Activated T-cell treated with anti-CD3 and anti-CD28 coated beads, Interleukin-2, amount 50 U/mL, for 24 hours (primary cell): ENCODE measurements around the gene MACROD2.

Experiments
- DNase-seq: peaks from one replicate; pipeline ENCODE4 v3.0.0-alpha.2; 2020
- H3K27ac Mint-ChIP-seq: 2 replicates; pipeline ENCODE4 v1.8.0; 2020; ENCODE audit warnings: mild to moderate bottlenecking, mixed read lengths
- H3K27me3 Mint-ChIP-seq: 2 replicates; pipeline ENCODE4 v1.8.0; 2020; ENCODE audit warnings: mixed read lengths
- H3K36me3 Mint-ChIP-seq: 2 replicates; pipeline ENCODE4 v1.8.0; 2020; ENCODE audit warnings: low read depth, mixed read lengths
- H3K4me1 Mint-ChIP-seq: 2 replicates; pipeline ENCODE4 v1.8.0; 2020; ENCODE audit warnings: low read depth, mixed read lengths
- H3K4me3 Mint-ChIP-seq: 2 replicates; pipeline ENCODE4 v1.8.0; 2020; ENCODE audit warnings: mild to moderate bottlenecking, moderate library complexity, mixed read lengths
- H3K9me3 Mint-ChIP-seq: 2 replicates; pipeline ENCODE4 v1.8.0; 2020; ENCODE audit warnings: mixed read lengths

Gene MACROD2

DNA sequence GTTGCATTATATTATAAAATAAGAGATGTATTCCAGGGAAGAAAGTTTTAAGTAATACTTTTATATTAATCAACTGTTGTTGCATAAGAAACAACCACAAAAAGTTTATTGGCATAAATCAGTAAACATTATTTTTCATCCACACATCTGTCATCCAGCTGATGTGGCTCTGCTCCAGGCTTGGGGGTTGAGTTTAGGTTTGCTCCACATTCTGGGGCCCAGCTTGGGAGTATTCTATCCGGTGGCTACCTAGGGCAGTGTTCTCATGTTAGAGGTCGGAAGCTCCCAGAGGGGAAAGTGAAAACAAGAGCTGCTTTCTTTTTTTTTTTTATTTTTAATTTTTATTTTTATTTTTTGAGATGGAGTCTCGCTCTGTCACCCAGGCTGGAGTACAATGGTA is 1070.5 kb downstream of the MACROD2 start:
- no peak overlapping the region for H3K4me3 Mint-ChIP-seq
- H3K4me1 Mint-ChIP-seq, result no peaks in the 10 kb centered on the region
- H3K27ac Mint-ChIP-seq, result no peak overlapping the region
- H3K9me3 Mint-ChIP-seq, result peaks cover 4% of the 10 kb centered on the region
- H3K27me3 Mint-ChIP-seq, result no peaks in the 10 kb centered on the region
- DNase-seq, result no peak
- no peaks in the 10 kb centered on the region for H3K36me3 Mint-ChIP-seq

DNA sequence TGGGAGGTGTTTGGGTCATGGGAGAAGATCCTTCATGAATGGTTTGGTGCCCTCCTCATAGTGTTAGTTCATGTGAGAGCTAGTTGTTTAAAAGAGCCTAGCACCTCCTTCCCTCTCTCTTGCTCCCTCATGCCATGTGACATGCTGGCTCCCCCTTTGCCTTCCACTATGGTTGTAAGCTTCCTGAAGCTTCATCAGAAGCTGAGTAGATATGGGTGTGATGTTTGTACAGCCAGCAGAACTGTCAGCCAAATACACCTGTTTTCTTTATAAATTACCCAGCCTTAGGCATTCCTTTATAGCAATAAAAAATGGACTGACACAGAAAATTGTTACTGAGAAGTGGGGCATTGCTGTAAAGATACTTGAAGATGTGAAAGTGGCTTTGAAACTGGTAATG is 1073.2 kb downstream of the MACROD2 start:
- Mint-ChIP-seq H3K4me1 (no peaks in the 10 kb centered on the region), H3K27ac (no peak overlapping the region), H3K36me3 (no peaks in the 10 kb centered on the region), H3K4me3 (no peak overlapping the region), H3K27me3 (no peaks in the 10 kb centered on the region), H3K9me3 (peaks cover 5% of the 10 kb centered on the region)
- DNase-seq, result no peak

DNA sequence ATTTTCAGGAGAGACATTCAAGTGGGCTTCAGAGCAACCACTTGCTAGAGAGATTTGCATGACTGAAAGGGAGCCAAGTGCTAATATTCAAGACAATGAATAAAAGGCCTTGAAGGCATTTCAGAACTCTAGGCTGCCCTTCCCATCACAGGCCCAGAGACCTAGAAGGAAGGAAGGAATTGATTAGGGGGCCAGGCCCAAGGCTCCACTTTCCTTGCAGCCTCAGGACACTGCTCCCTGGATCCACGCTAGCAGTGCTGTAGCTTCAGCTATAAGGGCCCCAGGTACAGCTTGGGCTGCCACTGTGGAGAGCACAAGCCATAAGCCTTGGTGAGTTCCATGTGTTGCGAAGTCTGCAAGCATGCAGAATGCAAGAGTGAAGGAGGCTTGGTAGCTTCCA is 1074.0 kb downstream of the MACROD2 start:
- no peaks in the 10 kb centered on the region for H3K4me1 Mint-ChIP-seq
- no peak overlapping the region for H3K4me3 Mint-ChIP-seq
- H3K36me3 Mint-ChIP-seq, result no peaks in the 10 kb centered on the region
- H3K27me3 Mint-ChIP-seq, result no peaks in the 10 kb centered on the region
- no peak for DNase-seq
- H3K9me3 Mint-ChIP-seq, result peaks cover 5% of the 10 kb centered on the region
- no peak overlapping the region for H3K27ac Mint-ChIP-seq

DNA sequence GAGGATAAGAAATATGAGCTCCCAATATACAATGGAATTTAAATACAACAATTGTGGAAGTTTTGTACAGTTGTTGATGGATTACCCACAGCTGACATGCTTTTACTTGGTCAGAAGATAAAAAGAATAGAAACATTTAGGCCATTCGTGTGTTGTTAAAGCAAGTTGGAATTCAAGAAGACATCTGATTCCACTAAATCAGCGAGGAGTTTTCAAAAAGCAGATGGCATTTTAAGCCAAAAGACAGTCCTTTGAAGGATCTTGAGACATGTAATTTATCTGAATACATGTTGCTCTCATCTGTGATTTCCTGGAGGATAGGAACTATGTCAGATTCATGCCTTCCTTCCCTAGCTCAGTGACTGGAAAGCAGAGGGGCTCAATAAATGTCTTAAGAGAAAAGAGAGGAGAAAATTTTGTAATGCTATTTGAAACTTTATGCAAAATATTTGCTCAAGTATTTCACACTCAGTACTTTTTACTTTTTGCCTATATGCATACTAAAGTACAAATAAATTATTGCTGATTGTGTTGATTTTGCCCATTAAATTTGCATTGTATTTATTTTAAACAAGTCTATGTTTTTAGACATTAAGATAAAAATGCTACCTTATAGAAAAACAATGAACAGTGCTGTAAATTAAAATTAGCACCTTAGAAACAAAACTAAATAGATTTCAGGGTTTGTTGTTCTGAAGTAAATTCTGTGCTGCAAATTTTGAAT is 1075.9 kb downstream of the MACROD2 start:
- Mint-ChIP-seq H3K4me1 (no peaks in the 10 kb centered on the region), H3K27me3 (no peaks in the 10 kb centered on the region), H3K27ac (no peak overlapping the region), H3K4me3 (no peak overlapping the region), H3K9me3 (peaks cover 6% of the 10 kb centered on the region), H3K36me3 (no peaks in the 10 kb centered on the region)
- DNase-seq, result no peak

GRCh38 chr20:15072316-15072715 is 1077.0 kb downstream of the MACROD2 start:
- no peak for DNase-seq
- H3K27me3 Mint-ChIP-seq, result no peaks in the 10 kb centered on the region
- H3K4me3 Mint-ChIP-seq, result no peak overlapping the region
- peaks cover 6% of the 10 kb centered on the region for H3K9me3 Mint-ChIP-seq
- no peaks in the 10 kb centered on the region for H3K36me3 Mint-ChIP-seq
- H3K27ac Mint-ChIP-seq, result no peak overlapping the region
- no peaks in the 10 kb centered on the region for H3K4me1 Mint-ChIP-seq

DNA sequence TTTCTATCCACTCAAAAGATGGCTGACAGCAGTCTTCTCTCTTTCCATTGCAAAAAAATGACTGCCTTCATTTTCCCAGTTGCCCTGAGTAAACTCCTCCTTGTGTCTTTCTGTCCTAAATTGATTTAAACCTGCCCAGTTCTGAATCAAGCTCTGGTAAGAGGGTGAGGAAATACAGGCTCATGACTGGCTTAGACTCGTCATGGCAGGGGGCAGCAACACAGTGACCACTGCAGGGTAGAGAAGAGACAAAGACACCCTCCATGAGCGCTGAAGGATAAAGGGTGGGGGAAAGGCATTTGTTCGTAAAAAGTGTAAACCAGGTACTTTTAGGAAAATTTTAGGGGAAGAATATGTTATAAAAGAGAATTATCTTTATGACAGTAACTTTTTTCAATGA is 1080.3 kb downstream of the MACROD2 start:
- Mint-ChIP-seq H3K27ac (no peak overlapping the region), H3K27me3 (no peaks in the 10 kb centered on the region), H3K4me1 (no peaks in the 10 kb centered on the region), H3K4me3 (no peak overlapping the region), H3K9me3 (peaks cover 6% of the 10 kb centered on the region), H3K36me3 (no peaks in the 10 kb centered on the region)
- no peak for DNase-seq

DNA sequence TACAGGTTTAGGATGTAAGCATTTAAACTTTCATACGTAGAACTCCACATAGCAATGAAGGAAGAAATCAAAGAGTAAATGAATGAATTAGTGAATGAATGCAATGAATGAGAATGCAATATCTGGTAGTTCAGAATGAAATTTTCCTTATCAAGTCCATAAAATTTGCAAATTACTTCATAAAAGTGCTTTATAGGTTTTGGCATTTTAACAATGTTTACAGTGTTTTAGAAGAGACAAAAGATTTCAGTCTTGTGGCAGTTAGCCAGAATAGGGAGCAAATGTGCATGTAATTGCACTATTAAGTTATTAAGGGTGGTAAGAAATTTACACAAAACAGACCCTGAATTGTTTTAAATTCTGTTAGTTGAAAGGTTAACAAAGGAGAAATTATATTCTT is 1081.5 kb downstream of the MACROD2 start:
- Mint-ChIP-seq H3K4me1 (no peaks in the 10 kb centered on the region), H3K27me3 (no peaks in the 10 kb centered on the region), H3K36me3 (no peaks in the 10 kb centered on the region), H3K27ac (no peak overlapping the region), H3K4me3 (no peak overlapping the region), H3K9me3 (peaks cover 2% of the 10 kb centered on the region)
- no peak for DNase-seq

GRCh38 chr20:15077733-15078250 is 1082.5 kb downstream of the MACROD2 start:
- Mint-ChIP-seq H3K4me1 (no peaks in the 10 kb centered on the region), H3K9me3 (peaks cover 2% of the 10 kb centered on the region), H3K27ac (no peak overlapping the region), H3K27me3 (no peaks in the 10 kb centered on the region), H3K4me3 (no peak overlapping the region), H3K36me3 (no peaks in the 10 kb centered on the region)
- DNase-seq, result no peak

DNA sequence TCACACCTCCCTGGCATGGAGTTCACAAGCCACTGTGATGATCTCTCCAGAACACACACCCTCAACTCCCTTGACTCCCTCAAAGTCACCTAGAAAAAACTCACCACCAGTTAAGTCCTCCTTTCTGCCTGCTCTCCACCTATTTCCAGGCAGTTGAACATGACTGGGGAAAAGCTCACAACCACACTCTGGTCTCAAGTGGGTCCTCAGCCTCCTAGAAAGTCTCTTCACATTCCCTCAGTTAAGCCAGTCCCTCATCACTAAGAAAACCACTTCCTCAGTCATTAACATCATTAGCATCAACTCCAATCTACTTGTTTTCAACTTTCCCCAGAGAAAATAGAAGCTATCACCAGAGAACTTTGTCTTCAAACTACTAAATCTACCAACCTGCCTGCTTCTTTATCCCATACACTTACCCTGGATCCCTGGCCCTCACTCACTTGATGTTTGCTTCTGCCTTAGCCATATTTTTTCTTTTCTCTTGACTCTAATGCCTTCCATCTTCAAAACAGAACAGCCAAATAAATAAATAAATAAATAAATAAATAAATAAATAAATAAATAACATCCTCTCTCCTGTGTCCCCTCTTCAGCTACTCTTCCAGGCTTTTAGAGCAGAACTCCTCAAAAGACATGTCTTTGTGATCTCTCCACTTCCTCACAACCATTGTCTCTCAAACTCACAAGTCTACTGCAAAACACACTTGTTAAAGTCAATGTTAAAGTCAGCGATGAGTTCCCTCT is 1084.5 kb downstream of the MACROD2 start:
- Mint-ChIP-seq H3K4me1 (no peaks in the 10 kb centered on the region), H3K27ac (no peak overlapping the region), H3K9me3 (peaks cover 2% of the 10 kb centered on the region), H3K36me3 (no peaks in the 10 kb centered on the region), H3K27me3 (no peaks in the 10 kb centered on the region), H3K4me3 (no peak overlapping the region)
- DNase-seq, result no peak

DNA sequence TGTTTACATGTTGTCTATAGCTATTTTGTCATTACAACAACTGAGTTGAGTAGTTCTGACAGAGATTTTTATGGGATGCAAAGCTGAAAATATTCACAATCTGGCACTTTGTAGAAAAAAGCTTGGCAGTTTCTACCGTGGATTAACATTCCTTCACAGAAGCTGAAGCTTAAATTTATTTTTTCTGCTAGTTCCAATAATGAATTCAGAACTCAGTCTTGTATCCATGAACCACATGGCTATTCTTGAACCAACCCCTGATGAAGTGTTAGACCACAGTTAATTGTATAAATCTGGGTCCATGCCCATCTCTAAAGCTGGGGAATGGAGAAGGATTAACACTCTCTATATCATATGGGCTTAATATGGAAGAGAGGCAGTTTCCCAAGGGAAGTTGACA is 1085.9 kb downstream of the MACROD2 start:
- no peak for DNase-seq
- no peaks in the 10 kb centered on the region for H3K4me1 Mint-ChIP-seq
- no peaks in the 10 kb centered on the region for H3K36me3 Mint-ChIP-seq
- H3K9me3 Mint-ChIP-seq, result no peaks in the 10 kb centered on the region
- H3K27ac Mint-ChIP-seq, result no peak overlapping the region
- H3K4me3 Mint-ChIP-seq, result no peak overlapping the region
- H3K27me3 Mint-ChIP-seq, result no peaks in the 10 kb centered on the region

DNA sequence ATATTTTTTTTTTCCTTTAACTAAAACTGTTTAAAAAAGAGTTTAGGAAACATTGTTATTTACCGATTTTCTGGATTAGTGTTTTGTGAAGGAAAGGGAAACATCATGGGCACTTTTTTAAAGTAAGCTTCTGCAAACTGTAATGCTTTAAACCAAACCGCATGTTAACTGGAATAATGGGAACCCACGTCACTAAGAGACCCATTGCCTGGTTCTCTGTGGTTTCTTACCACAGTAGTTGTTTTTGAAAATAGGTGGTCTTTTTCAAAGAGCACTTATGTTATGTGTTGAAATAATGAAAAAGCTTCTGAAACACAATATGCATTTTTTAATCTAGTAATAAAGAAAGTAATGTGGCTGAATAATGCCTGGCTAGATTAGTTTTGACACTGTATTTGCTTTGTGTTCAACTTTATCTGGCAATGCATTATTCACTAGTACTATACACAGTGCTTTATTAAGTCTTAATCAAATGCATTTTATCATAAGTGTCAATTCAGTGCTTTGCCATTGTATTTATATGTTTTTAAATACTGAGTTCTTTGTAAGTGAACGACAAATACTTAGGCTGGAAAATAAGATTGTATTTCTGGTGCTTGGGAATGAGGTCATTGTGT is 1096.2 kb downstream of the MACROD2 start:
- Mint-ChIP-seq H3K4me1 (no peaks in the 10 kb centered on the region), H3K27me3 (no peaks in the 10 kb centered on the region), H3K9me3 (peaks cover 4% of the 10 kb centered on the region), H3K27ac (no peak overlapping the region), H3K36me3 (no peaks in the 10 kb centered on the region), H3K4me3 (no peak overlapping the region)
- DNase-seq, result no peak

GRCh38 chr20:15098351-15098750 is 1103.0 kb downstream of the MACROD2 start:
- Mint-ChIP-seq H3K36me3 (no peaks in the 10 kb centered on the region), H3K27me3 (no peaks in the 10 kb centered on the region), H3K9me3 (peaks cover 4% of the 10 kb centered on the region), H3K4me1 (no peaks in the 10 kb centered on the region), H3K27ac (no peak overlapping the region), H3K4me3 (no peak overlapping the region)
- DNase-seq, result no peak

DNA sequence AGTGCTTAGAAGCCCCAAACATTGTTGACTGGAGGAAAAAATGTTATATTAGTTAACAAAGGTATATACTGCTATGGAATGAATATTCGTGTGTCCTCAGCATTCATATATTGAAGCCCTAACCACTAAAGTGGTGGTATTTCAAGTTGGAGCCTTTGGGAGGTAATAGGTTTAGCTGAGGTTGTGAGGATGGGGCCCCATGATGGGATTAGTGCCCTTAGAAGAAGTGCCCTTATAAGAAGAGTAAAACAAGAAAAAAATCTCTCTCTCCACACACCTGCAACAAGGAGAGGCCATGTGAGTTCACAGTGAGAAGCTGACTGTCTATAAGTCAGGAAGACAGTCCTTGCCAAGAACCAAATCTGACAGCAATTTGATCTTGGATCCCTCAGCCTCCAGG is 1103.8 kb downstream of the MACROD2 start:
- H3K9me3 Mint-ChIP-seq, result peaks cover 8% of the 10 kb centered on the region
- DNase-seq, result no peak
- H3K36me3 Mint-ChIP-seq, result no peaks in the 10 kb centered on the region
- no peaks in the 10 kb centered on the region for H3K4me1 Mint-ChIP-seq
- no peak overlapping the region for H3K27ac Mint-ChIP-seq
- H3K4me3 Mint-ChIP-seq, result no peak overlapping the region
- H3K27me3 Mint-ChIP-seq, result no peaks in the 10 kb centered on the region

DNA sequence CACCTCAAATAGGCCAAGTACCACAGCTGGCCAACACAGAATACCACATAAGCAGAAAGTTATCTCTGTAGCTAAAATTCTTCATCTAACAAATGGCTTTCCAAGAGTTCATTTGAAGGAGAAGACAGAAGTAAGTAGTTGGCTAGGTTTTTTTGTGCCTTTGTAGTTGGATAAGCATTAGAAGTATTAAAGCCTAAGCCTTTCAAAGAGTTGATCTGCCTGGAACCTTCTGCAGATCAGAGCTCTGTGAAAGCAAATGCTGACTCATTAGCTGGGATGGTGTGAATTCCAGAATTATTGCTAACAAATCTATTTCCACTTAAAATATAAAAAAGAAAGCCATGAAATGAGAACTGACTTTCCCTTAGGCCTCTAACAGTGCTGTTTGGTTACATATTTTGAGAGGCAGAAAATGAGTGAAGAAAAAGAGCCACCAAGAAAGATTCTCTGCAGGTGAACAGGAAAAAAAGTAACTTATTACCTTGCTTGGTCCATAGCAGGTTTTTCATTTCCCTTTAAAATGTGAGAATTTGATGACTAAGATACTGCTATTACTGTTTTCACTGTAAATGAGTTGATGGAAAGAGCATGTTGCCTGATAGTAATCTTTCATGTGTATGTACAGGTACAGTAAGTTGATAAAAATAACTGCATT is 1105.3 kb downstream of the MACROD2 start:
- H3K36me3 Mint-ChIP-seq, result no peaks in the 10 kb centered on the region
- H3K4me1 Mint-ChIP-seq, result no peaks in the 10 kb centered on the region
- peaks cover 12% of the 10 kb centered on the region for H3K9me3 Mint-ChIP-seq
- no peak overlapping the region for H3K27ac Mint-ChIP-seq
- H3K27me3 Mint-ChIP-seq, result no peaks in the 10 kb centered on the region
- no peak for DNase-seq
- H3K4me3 Mint-ChIP-seq, result no peak overlapping the region
